OCI-LY7 (cell line): ENCODE data around the gene OPCML. TPM values are rescaled to one million over a fixed set of nuclear protein-coding genes. Genes with fewer than 3 reads are reported as not detected.

Experiments used
- BruUV-seq: library from RNA; stranded (reverse); fragments of 400-500 nt; replicated peaks from 2 replicates; lab custom pipeline; 2021; lab: Mats Ljungman, UMichigan
- CTCF ChIA-PET: fragments of 300-600 bp; sonication (Branson Sonifier 250); formaldehyde crosslinking; loops from one replicate; lab custom pipeline; 2022; ENCODE audit warnings: antibody characterized with exemption; ENCODE audit not compliant: unreplicated experiment; lab: Charles Lee
- POLR2A ChIA-PET: fragments of 300-600 bp; sonication (Branson Sonifier 250); formaldehyde crosslinking; loops from one replicate; lab custom pipeline; 2022; ENCODE audit warnings: antibody characterized with exemption; lab: Charles Lee
- DNase-seq: peaks from one replicate; pipeline ENCODE4 v3.0.0-alpha.2; 2015; ENCODE audit warnings: low spot score
- H2AFZ ChIP-seq: fragments of 200-600 bp; sonication (generic), shearing (Covaris generic); 2 replicates; pipeline ENCODE4 v1.6.1; 2014; ENCODE audit warnings: mild to moderate bottlenecking, antibody characterized with exemption, low read length, moderate library complexity
- H3K27ac ChIP-seq: fragments of 200-600 bp; sonication (generic); 2 replicates; pipeline ENCODE4 v1.5.1; 2014; ENCODE audit warnings: mixed run types, low read depth, mild to moderate bottlenecking, moderate library complexity, low read length, inconsistent platforms; ENCODE audit not compliant: poor library complexity, severe bottlenecking
- H3K36me3 ChIP-seq: fragments of 200-600 bp; sonication (generic); 2 replicates; pipeline ENCODE4 v1.6.1; 2014; ENCODE audit warnings: mild to moderate bottlenecking, antibody characterized with exemption, low read length, moderate library complexity, mixed read lengths; ENCODE audit not compliant: insufficient read depth
- H3K4me1 ChIP-seq: fragments of 200-600 bp; sonication (generic); 2 replicates; pipeline ENCODE4 v1.5.1; 2014; ENCODE audit warnings: mild to moderate bottlenecking, low read length; ENCODE audit not compliant: insufficient read depth, poor library complexity, severe bottlenecking
- H3K4me2 ChIP-seq: fragments of 200-600 bp; sonication (generic); 2 replicates; pipeline ENCODE4 v1.6.1; 2014; ENCODE audit warnings: mild to moderate bottlenecking, low read length
- H3K4me3 ChIP-seq: fragments of 200-600 bp; sonication (generic); 2 replicates; pipeline ENCODE4 v1.5.1; 2014; ENCODE audit warnings: mild to moderate bottlenecking, low read depth, low read length; ENCODE audit not compliant: poor library complexity, severe bottlenecking
- H3K79me2 ChIP-seq: fragments of 200-600 bp; sonication (generic); 2 replicates; pipeline ENCODE4 v1.6.1; 2016; ENCODE audit warnings: low read depth, mild to moderate bottlenecking, low read length, moderate library complexity, mixed read lengths; ENCODE audit not compliant: insufficient read depth
- H3K9me2 ChIP-seq: fragments of 200-600 bp; sonication (generic); 2 replicates; pipeline ENCODE4 v1.6.1; 2016; ENCODE audit warnings: mild to moderate bottlenecking, low read length, mixed read lengths; ENCODE audit not compliant: insufficient read depth
- H3K9me3 ChIP-seq: fragments of 200-600 bp; sonication (generic); 2 replicates; pipeline ENCODE4 v1.6.1; 2014; ENCODE audit warnings: mild to moderate bottlenecking, mixed run types, low read length, mixed read lengths
- H4K20me1 ChIP-seq: fragments of 200-600 bp; sonication (generic); 2 replicates; pipeline ENCODE4 v1.6.1; 2014; ENCODE audit warnings: mild to moderate bottlenecking, antibody characterized with exemption, low read length, moderate library complexity, mixed read lengths; ENCODE audit not compliant: insufficient read depth
- EZH2phosphoT487 ChIP-seq: fragments of 200-600 bp; sonication (generic); IDR thresholded peaks from 2 replicates; pipeline ENCODE4 v1.6.1; 2018; ENCODE audit warnings: low read depth, borderline replicate concordance, mild to moderate bottlenecking, mixed run types, antibody characterized with exemption, low read length, moderate library complexity, mixed read lengths
- intact Hi-C: fragments of 100-400 bp; cut with micrococcal nuclease; formaldehyde crosslinking; loops from one replicate; pipeline ENCODE4 v1.10.0; 2022; ENCODE audit not compliant: unreplicated experiment
- total RNA-seq, 2 experiments: library from RNA; depleted of rRNA in 1 of 2; stranded (reverse); fragments of >200 nt in 1 of 2; shearing (Covaris generic) in 1 of 2; gene quantifications; 2 replicates each; pipeline ENCODE4 v1.2.3, GENCODE V29; 2014 to 2022
- TF ChIP-seq, protein P1 (sequence below): fragments of 200-600 bp; sonication (generic); conservative IDR thresholded peaks from 2 replicates; pipeline ENCODE4 v1.5.1; 2014; ENCODE audit warnings: mild to moderate bottlenecking, antibody characterized with exemption, low read length, moderate library complexity, mixed read lengths

Gene OPCML
- total RNA-seq, 2 experiments from 2014 or later: not detected

DNA sequence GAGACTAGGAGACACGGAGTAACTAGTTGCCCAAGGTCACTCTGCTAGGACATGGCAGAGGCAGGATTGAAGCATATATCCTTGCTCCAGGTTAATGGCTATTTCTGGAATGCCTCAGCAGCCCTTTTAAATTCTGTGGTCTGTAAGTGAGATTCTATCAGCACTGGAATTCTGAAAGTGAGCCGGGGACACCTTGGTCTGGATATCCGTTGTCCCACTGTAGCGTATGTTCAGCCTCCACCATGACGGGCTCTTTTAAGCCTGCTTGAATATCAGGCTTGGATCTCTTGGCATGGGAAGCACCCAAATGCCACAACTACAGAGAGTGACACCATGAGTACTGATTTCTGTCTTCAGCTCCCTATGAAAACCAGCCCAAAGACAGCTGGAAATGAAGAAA lies 254.4 kb downstream of the OPCML start:
- no peak for DNase-seq
- Histone ChIP-seq H3K36me3 (no peaks in the 10 kb centered on the region), H3K4me2 (no peak overlapping the region), H3K4me3 (no peak overlapping the region), H2AFZ (no peak overlapping the region), H3K9me3 (no peaks in the 10 kb centered on the region), H4K20me1 (no peaks in the 10 kb centered on the region), H3K4me1 (no peaks in the 10 kb centered on the region), H3K79me2 (no peaks in the 10 kb centered on the region), H3K9me2 (no peaks in the 10 kb centered on the region), H3K27ac (no peak overlapping the region)
- BruUV-seq: no TSS peak
- ChIA-PET POLR2A (no interaction called here), CTCF (no interaction called here)
- TF ChIP-seq, protein P1, sequence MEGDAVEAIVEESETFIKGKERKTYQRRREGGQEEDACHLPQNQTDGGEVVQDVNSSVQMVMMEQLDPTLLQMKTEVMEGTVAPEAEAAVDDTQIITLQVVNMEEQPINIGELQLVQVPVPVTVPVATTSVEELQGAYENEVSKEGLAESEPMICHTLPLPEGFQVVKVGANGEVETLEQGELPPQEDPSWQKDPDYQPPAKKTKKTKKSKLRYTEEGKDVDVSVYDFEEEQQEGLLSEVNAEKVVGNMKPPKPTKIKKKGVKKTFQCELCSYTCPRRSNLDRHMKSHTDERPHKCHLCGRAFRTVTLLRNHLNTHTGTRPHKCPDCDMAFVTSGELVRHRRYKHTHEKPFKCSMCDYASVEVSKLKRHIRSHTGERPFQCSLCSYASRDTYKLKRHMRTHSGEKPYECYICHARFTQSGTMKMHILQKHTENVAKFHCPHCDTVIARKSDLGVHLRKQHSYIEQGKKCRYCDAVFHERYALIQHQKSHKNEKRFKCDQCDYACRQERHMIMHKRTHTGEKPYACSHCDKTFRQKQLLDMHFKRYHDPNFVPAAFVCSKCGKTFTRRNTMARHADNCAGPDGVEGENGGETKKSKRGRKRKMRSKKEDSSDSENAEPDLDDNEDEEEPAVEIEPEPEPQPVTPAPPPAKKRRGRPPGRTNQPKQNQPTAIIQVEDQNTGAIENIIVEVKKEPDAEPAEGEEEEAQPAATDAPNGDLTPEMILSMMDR: no peak
- TF ChIP-seq EZH2phosphoT487: no peak
- intact Hi-C loops: no loop called here

DNA sequence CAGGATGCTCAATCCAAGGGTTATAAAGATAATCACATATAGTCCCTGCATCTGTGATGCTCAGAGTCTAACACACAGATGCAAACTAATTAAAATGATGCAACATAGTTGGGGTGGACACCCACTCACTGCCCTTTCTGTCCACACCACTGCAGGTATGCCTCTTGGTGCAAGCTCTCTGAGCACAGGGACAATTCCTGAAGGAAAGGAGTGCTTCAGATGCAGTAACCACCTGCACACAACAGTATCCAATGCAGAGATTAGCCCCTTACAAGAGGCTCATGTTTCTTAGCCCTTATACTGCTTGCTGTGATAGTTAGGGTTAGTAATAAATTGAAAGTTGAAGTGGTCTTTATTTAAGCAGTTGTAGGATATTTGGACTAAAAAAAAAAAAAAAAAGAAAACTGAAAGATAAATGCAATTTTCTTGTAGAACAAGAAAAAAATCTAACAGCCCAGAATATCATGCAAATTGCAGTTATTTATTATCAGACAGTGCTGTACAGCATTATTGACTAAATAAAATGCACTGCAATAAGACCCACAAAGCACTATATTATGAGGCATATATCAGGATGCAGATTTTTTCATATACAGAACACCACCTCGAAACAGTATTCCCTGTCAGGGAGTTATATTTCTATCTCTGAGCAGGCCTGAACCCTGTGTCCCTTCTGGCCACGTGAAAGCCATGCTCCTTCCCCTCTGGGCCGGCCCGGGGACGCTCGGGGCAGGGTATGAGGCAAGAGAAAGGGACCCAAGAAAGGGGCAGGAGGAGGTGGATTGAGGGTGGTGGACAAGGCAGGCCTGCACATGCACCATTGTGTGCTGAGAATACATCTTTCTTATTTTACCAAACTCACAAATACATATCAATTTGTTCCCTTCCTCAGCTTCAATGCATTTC lies 260.2 kb downstream of the OPCML start:
- H3K4me2 ChIP-seq: no peak overlapping the region
- H3K4me1 ChIP-seq: no peaks in the 10 kb centered on the region
- TF ChIP-seq, protein P1: no peak
- TF ChIP-seq EZH2phosphoT487: no peak
- BruUV-seq: no TSS peak
- H3K4me3 ChIP-seq: no peak overlapping the region
- H3K9me3 ChIP-seq: no peaks in the 10 kb centered on the region
- H3K79me2 ChIP-seq: no peaks in the 10 kb centered on the region
- no peak overlapping the region for H3K27ac ChIP-seq
- ChIA-PET POLR2A (no interaction called here), CTCF (no interaction called here)
- H3K36me3 ChIP-seq: no peaks in the 10 kb centered on the region
- no peak overlapping the region for H2AFZ ChIP-seq
- no peak for DNase-seq
- no peaks in the 10 kb centered on the region for H3K9me2 ChIP-seq
- intact Hi-C loops: no loop called here
- H4K20me1 ChIP-seq: no peaks in the 10 kb centered on the region

- Histone ChIP-seq H3K36me3 (no peaks in the 10 kb centered on the region), H3K79me2 (no peaks in the 10 kb centered on the region), H3K9me3 (no peaks in the 10 kb centered on the region), H2AFZ (no peak overlapping the region), H4K20me1 (no peaks in the 10 kb centered on the region), H3K4me1 (no peaks in the 10 kb centered on the region), H3K27ac (no peak overlapping the region), H3K4me2 (no peak overlapping the region), H3K4me3 (no peak overlapping the region), H3K9me2 (no peaks in the 10 kb centered on the region)
- ChIA-PET POLR2A (no interaction called here), CTCF (no interaction called here)
- TF ChIP-seq EZH2phosphoT487: no peak
- TF ChIP-seq, protein P1: no peak
- intact Hi-C loops: no loop called here
- BruUV-seq: no TSS peak
- no peak for DNase-seq
Measured at GRCh38 chr11:133271206-133271605, 261.1 kb downstream of the OPCML start.
